Neuronal stem cell (in vitro differentiated cells): ENCODE data around the gene PPY. TPM values are rescaled to one million over a fixed set of nuclear protein-coding genes. Genes with fewer than 3 reads are reported as not detected.

ENCODE experiments used
- DNase-seq: peaks from one replicate; pipeline ENCODE4 v3.0.0-alpha.2; 2013; ENCODE audit warnings: low spot score
- H2AFZ ChIP-seq: one replicate; pipeline ENCODE4 v1.6.1; 2013; ENCODE audit warnings: mild to moderate bottlenecking, low read length, inconsistent platforms
- H2AK5ac ChIP-seq: 2 replicates; pipeline ENCODE4 v1.6.1; 2013; ENCODE audit warnings: low read depth, mild to moderate bottlenecking, inconsistent platforms, low read length, moderate library complexity, mixed read lengths
- H2BK120ac ChIP-seq: 2 replicates; pipeline ENCODE4 v1.6.1; 2013; ENCODE audit warnings: low read depth, mild to moderate bottlenecking, inconsistent platforms, low read length, moderate library complexity, mixed read lengths
- H2BK12ac ChIP-seq: one replicate; pipeline ENCODE4 v1.6.1; 2013; ENCODE audit warnings: low read length, inconsistent platforms
- H2BK15ac ChIP-seq: 2 replicates; pipeline ENCODE4 v1.6.1; 2013; ENCODE audit warnings: mild to moderate bottlenecking, low read length, inconsistent platforms, mixed read lengths
- H2BK5ac ChIP-seq: one replicate; pipeline ENCODE4 v1.6.1; 2013; ENCODE audit warnings: inconsistent platforms, mild to moderate bottlenecking, low read length, moderate library complexity
- H3K14ac ChIP-seq: one replicate; pipeline ENCODE4 v1.6.1; 2013; ENCODE audit warnings: low read length, inconsistent platforms
- H3K18ac ChIP-seq: 2 replicates; pipeline ENCODE4 v1.6.1; 2013; ENCODE audit warnings: low read length, inconsistent platforms
- H3K23ac ChIP-seq: 2 replicates; pipeline ENCODE4 v1.6.1; 2013; ENCODE audit warnings: low read depth, mild to moderate bottlenecking, mixed read lengths, low read length, inconsistent platforms; ENCODE audit not compliant: poor library complexity
- H3K27ac ChIP-seq: replicated peaks from 3 replicates; pipeline ENCODE4 v1.5.1; 2013; ENCODE audit warnings: low read length, inconsistent platforms
- H3K27me3 ChIP-seq, 3 experiments: 2 replicates each; pipeline ENCODE4 v1.6.1; 2013; ENCODE audit warnings: low read length in 3 of 3, mild to moderate bottlenecking in 2 of 3, inconsistent platforms in 1 of 3, low read depth in 1 of 3, mixed read lengths in 1 of 3, moderate library complexity in 1 of 3; ENCODE audit not compliant: control insufficient read depth in 3 of 3, insufficient read depth in 3 of 3
- H3K36me3 ChIP-seq, 2 donors: replicated peaks in 1 of 2; 2 replicates each; pipeline ENCODE4 v1.6.1; 2013; ENCODE audit warnings: low read length in 2 of 2; ENCODE audit not compliant: control insufficient read depth in 2 of 2, insufficient read depth in 2 of 2
- H3K4ac ChIP-seq: 2 replicates; pipeline ENCODE4 v1.6.1; 2013; ENCODE audit warnings: inconsistent platforms, mild to moderate bottlenecking, low read length, moderate library complexity
- H3K4me1 ChIP-seq, 2 donors: 1 replicate in 1 of 2; 2 replicates in 1 of 2; pipeline ENCODE4 v1.6.1; 2013; ENCODE audit warnings: low read length in 2 of 2, low read depth in 1 of 2; ENCODE audit not compliant: control insufficient read depth in 2 of 2, insufficient read depth in 1 of 2
- H3K4me2 ChIP-seq: one replicate; pipeline ENCODE4 v1.6.1; 2013; ENCODE audit warnings: mild to moderate bottlenecking, low read length, inconsistent platforms; ENCODE audit not compliant: insufficient read depth, poor library complexity, severe bottlenecking
- H3K4me3 ChIP-seq, 2 donors: 2 replicates each; pipeline ENCODE4 v1.5.1; 2013; ENCODE audit warnings: low read length in 2 of 2, mild to moderate bottlenecking in 2 of 2, inconsistent platforms in 1 of 2, moderate library complexity in 1 of 2
- H3K79me1 ChIP-seq: one replicate; pipeline ENCODE4 v1.6.1; 2013; ENCODE audit warnings: low read depth, mild to moderate bottlenecking, inconsistent platforms, low read length, moderate library complexity
- H3K9ac ChIP-seq: one replicate; pipeline ENCODE4 v1.6.1; 2013; ENCODE audit warnings: mild to moderate bottlenecking, low read depth, low read length, inconsistent platforms; ENCODE audit not compliant: poor library complexity
- H3K9me3 ChIP-seq, 2 donors: replicated peaks in 1 of 2; 2 replicates each; pipeline versions ENCODE3 to v1.6.1; 2013; ENCODE audit warnings: low read length in 2 of 2, mild to moderate bottlenecking in 2 of 2, inconsistent platforms in 1 of 2, low read depth in 1 of 2, mixed read lengths in 1 of 2, moderate library complexity in 1 of 2; ENCODE audit not compliant: control insufficient read depth in 2 of 2, insufficient read depth in 1 of 2
- H4K8ac ChIP-seq: one replicate; pipeline ENCODE4 v1.6.1; 2013; ENCODE audit warnings: low read depth, mild to moderate bottlenecking, inconsistent platforms, low read length, moderate library complexity
- H4K91ac ChIP-seq: one replicate; pipeline ENCODE4 v1.6.1; 2013; ENCODE audit warnings: low read length, low read depth, mild to moderate bottlenecking, inconsistent platforms; ENCODE audit not compliant: poor library complexity
- WGBS, 2 donors: extraction: QIAGEN DNeasy Blood & Tissue Kit; methylation state at CpG; one replicate each; pipeline ENCODE4 v1.1.7; 2013; ENCODE audit warnings: missing lambda C conversion rate in 2 of 2, mixed read lengths in 1 of 2; ENCODE audit not compliant: insufficient read length in 2 of 2, insufficient replicate concordance in 1 of 2; ENCODE audit errors: extremely low coverage in 2 of 2; 5-methylcytosine and 5-hydroxymethylcytosine counted together
- polyA plus RNA-seq, 2 experiments: library from polyadenylated mRNA; stranded (reverse); fragments of 200-250 nt; gene quantifications; one replicate each; pipeline ENCODE4 v1.2.3, GENCODE V29; 2013

Gene PPY, protein sequence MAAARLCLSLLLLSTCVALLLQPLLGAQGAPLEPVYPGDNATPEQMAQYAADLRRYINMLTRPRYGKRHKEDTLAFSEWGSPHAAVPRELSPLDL
- not detected for polyA plus RNA-seq (2013, experiment 1 of 2)
- polyA plus RNA-seq (2013, experiment 2 of 2): not detected

DNA sequence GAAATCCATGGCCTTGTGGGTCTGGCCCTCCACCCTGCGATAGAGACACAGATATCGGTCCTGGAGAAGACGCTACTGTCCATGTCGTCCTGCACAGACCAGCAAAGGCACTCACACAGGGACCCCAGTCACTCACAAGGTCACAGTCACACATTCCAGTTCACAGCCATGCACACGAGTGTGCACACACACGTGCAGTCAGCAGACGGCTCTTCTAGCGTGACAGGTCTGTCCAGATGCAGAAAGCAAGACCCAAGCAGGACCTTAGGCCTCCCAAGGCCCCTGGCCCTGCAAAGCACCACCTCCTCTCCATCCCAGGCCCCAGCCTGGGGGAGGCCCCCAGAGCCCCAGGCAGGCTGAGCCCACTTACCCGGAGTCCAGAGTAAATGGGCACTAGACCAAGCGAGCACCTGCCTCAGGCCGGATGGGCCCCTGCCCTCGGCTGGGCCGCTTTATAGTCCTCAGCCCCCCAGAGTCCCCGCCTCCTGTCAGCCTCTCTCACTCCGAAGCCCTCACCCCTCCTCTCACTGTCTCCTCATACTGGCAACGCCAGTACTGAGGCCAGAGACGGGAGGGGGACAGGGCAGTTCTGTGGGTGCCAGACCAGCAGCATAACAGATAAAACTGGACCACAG lies at the start of gene PPY:
TSS of gene PPY (minus strand) at position 426 of the 635 bp plus-strand sequence. CDS start 822 bp downstream, outside the sequence.
- no CpG with 5 or more reads among the region's 17 CpGs for WGBS, 2 donors
- H3K79me1 ChIP-seq: no peaks in the 10 kb centered on the region

DNA sequence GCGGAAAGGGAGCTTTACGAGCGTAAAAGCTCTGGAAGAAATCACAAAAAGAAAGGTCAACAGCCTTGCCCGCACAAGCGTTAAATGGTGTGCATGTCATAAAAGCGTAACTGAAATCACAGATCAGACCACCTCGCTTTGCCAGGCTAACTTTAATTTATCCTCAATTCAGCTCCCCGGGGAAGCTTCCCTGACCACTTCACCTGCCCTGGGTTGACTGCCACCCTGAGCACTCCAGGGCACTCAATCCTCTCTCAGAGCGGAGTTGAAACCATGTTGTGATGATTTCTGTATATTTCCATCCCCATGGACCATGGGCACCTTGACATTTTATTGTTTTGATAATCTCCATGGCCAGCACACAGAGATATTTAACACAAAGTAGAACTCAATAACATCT lies 46.0 kb upstream of the PPY start:
- H2BK15ac ChIP-seq: no peak overlapping the region
- no CpG with 5 or more reads among the region's 9 CpGs for WGBS, 2 donors
- no peak overlapping the region for H4K8ac ChIP-seq
- H3K23ac ChIP-seq: no peak overlapping the region
- H3K18ac ChIP-seq: no peak overlapping the region
- peaks cover 4 to 5% of the 10 kb centered on the region in 2 donors for H3K4me1 ChIP-seq
- H2AK5ac ChIP-seq: no peak overlapping the region
- no peak overlapping the region for H2BK12ac ChIP-seq
- H3K79me1 ChIP-seq: no peaks in the 10 kb centered on the region
- H3K36me3 ChIP-seq: no peaks in the 10 kb centered on the region
- no peaks in the 10 kb centered on the region for H3K9me3 ChIP-seq
- H3K4me3 ChIP-seq: no peak overlapping the region
- H3K9ac ChIP-seq: no peak overlapping the region
- H3K27ac ChIP-seq: no peak overlapping the region
- no peak overlapping the region for H2BK5ac ChIP-seq
- no peak overlapping the region for H3K4me2 ChIP-seq
- H3K4ac ChIP-seq: no peak overlapping the region
- H3K27me3 ChIP-seq: peaks cover 2 to 46% (median 6%) of the 10 kb centered on the region in 3 experiments
- no peak overlapping the region for H2AFZ ChIP-seq
- no peak overlapping the region for H4K91ac ChIP-seq
- no peak overlapping the region for H3K14ac ChIP-seq
- H2BK120ac ChIP-seq: no peak overlapping the region
- DNase-seq: no peak

More for the DNA sequence above, at the start of gene PPY:
- DNase-seq: no peak
- no peaks in the 10 kb centered on the region for H3K9me3 ChIP-seq
- H3K27ac ChIP-seq: no peak within 1 kb of the TSS
- H3K4me1 ChIP-seq: peaks cover 5 to 13% of the 10 kb centered on the region in 2 donors
- no peak within 1 kb of the TSS for H2BK120ac ChIP-seq
- H3K27me3 ChIP-seq: peaks cover 0 to 50% (median 0%) of the 10 kb centered on the region in 3 experiments
- H3K4ac ChIP-seq: no peak within 1 kb of the TSS
- no peak within 1 kb of the TSS for H3K4me2 ChIP-seq
- H2BK5ac ChIP-seq: peak within 1 kb of the TSS; percentile 33
- H3K36me3 ChIP-seq: no peaks in the 10 kb centered on the region
- H2BK15ac ChIP-seq: peak within 1 kb of the TSS; percentile 56
- H3K4me3 ChIP-seq: no peak within 1 kb of the TSS
- H3K23ac ChIP-seq: peak within 1 kb of the TSS; percentile 3
- peak within 1 kb of the TSS; percentile 57 for H2AK5ac ChIP-seq
- no peak within 1 kb of the TSS for H4K8ac ChIP-seq
- no peak within 1 kb of the TSS for H3K14ac ChIP-seq
- H4K91ac ChIP-seq: peak within 1 kb of the TSS; percentile 16
- H3K9ac ChIP-seq: peak within 1 kb of the TSS; percentile 33
- peak within 1 kb of the TSS; percentile 57 for H3K18ac ChIP-seq
- H2AFZ ChIP-seq: no peak within 1 kb of the TSS
- peak within 1 kb of the TSS; percentile 6 for H2BK12ac ChIP-seq

DNA sequence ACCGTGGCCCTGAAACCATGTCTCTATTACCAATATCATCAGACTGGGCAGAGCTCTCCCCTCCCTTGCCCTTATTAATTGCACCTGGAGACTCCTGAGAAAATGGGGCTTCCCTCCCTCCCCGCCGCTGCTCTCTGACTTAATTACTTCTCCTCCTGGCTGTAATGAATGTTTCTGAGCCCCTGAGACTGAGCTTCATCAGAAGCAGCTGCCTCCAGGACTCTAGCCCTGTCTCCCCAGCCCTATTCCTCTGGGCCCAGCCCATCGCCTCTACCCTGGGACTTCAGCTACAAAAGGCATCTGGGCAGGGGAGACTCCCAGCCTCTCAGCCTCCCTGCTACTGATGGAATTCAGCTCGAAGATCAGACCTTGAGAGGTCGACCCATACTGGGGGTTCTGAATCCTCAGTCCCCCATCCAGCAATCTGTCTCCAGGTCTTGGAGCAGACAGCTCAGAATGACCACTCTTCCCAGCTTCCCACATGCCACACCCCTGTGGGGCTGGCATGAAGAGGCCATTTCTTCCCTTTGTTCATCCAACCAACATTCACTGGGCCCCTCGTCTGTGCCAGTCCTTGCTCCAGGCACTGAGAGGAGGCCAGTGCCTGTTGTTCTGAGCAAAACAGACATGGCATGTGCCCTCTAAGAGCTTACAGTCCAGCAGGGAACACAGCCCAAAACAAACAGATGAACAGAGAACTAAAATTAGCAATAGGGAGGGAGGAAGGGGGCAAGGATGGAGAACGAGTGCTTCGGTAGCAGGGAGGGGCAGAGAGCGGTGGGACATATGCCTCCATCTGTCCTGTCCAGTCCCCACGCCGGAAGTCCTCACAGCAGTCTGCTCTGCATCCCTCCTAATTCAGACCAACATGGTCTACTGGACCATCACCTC lies 45.1 kb upstream of the PPY start:
- no CpG with 5 or more reads among the region's 12 CpGs for WGBS, 2 donors

More for the DNA sequence above, 45.1 kb upstream of the PPY start:
- Histone ChIP-seq H3K18ac (no peak overlapping the region), H2BK5ac (no peak overlapping the region), H3K9me3 (no peaks in the 10 kb centered on the region), H3K4me2 (no peak overlapping the region), H2AK5ac (no peak overlapping the region), H2AFZ (no peak overlapping the region), H3K27me3 (peaks cover 2 to 54% (median 13%) of the 10 kb centered on the region in 3 experiments), H2BK120ac (no peak overlapping the region), H3K27ac (no peak overlapping the region), H3K36me3 (no peaks in the 10 kb centered on the region), H4K8ac (no peak overlapping the region), H3K4me3 (no peak overlapping the region), H3K4me1 (peaks cover 4 to 5% of the 10 kb centered on the region in 2 donors), H2BK12ac (no peak overlapping the region), H3K14ac (no peak overlapping the region), H4K91ac (no peak overlapping the region), H2BK15ac (no peak overlapping the region), H3K79me1 (no peaks in the 10 kb centered on the region), H3K9ac (no peak overlapping the region), H3K4ac (no peak overlapping the region), H3K23ac (no peak overlapping the region)
- no peak for DNase-seq
